GM19193 (cell line): ENCODE results near the gene DOK6.

Experiments used
- POLR2A ChIP-seq: IDR thresholded peaks from 4 replicates; pipeline ENCODE4 v1.6.1; 2011; ENCODE audit not compliant: insufficient read depth, insufficient read length; ENCODE audit errors: extremely low read depth

Gene DOK6

GRCh38 chr18:69878213-69878933 lies 477.7 kb downstream of the DOK6 start:
- no peak for TF ChIP-seq POLR2A

- TF ChIP-seq POLR2A = no peak
These were observed 479.4 kb downstream of the DOK6 start for GRCh38 chr18:69880083-69880482.

- no peak for TF ChIP-seq POLR2A
These were observed 482.4 kb downstream of the DOK6 start for GRCh38 chr18:69882965-69883668.

- no peak for TF ChIP-seq POLR2A
These were observed 483.1 kb downstream of the DOK6 start for GRCh38 chr18:69883781-69884180.

GRCh38 chr18:69885355-69885754 lies 484.7 kb downstream of the DOK6 start:
- no peak for TF ChIP-seq POLR2A

GRCh38 chr18:69885841-69886531 lies 485.3 kb downstream of the DOK6 start:
- TF ChIP-seq POLR2A = peak; percentile 17

GRCh38 chr18:69887256-69887655 lies 486.6 kb downstream of the DOK6 start:
- TF ChIP-seq POLR2A = no peak

GRCh38 chr18:69889009-69889408 lies 488.3 kb downstream of the DOK6 start:
- TF ChIP-seq POLR2A = no peak

GRCh38 chr18:69890558-69890957 lies 489.9 kb downstream of the DOK6 start:
- TF ChIP-seq POLR2A = no peak

GRCh38 chr18:69894467-69894866 lies 493.8 kb downstream of the DOK6 start:
- TF ChIP-seq POLR2A = no peak

- no peak for TF ChIP-seq POLR2A
These were observed 494.7 kb downstream of the DOK6 start for GRCh38 chr18:69895066-69896047.

GRCh38 chr18:69897397-69898108 lies 496.9 kb downstream of the DOK6 start:
- TF ChIP-seq POLR2A = no peak

- no peak for TF ChIP-seq POLR2A
These were observed 497.7 kb downstream of the DOK6 start for GRCh38 chr18:69898241-69898861.
